OCI-LY7 (cell line): ENCODE data around the gene ADAMTS16.

Source experiments
- EZH2phosphoT487 ChIP-seq: fragments of 200-600 bp; sonication (generic); IDR thresholded peaks from 2 replicates; pipeline ENCODE4 v1.6.1; 2018; ENCODE audit warnings: low read depth, borderline replicate concordance, mild to moderate bottlenecking, mixed run types, antibody characterized with exemption, low read length, moderate library complexity, mixed read lengths
- TF ChIP-seq, protein P1 (sequence below): fragments of 200-600 bp; sonication (generic); conservative IDR thresholded peaks from 2 replicates; pipeline ENCODE4 v1.5.1; 2014; ENCODE audit warnings: mild to moderate bottlenecking, antibody characterized with exemption, low read length, moderate library complexity, mixed read lengths

DNA sequence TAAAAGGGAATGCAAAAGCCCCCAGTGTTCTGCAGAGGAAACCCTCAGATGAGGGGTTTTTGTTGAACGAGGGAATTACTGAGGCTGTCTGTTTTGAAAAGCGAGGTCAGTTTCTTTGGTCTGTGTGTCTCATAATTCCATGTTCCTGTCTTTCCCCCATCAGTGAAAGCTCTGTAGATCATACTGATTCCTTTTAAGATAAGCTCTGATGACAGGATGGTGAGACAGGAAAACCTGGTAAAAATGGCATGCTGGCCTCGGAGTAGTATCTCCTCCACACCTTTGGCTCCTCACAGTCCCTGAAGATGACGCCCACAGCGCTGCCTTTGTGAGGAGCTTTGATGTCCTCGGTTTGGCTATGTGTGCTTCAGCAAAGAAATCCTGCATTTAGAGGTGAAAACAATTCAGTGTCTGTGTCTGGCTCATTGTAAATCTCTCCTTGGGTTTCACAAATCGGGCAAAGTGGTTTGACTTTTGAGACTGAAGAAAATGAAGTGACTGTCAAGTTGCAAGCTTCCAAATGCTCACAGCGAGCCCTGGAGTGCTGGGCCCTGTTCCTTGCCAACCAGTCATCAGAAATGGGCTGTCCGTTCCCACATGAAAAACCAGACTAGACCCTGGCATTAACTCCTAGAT is 157.4 kb downstream of the ADAMTS16 start:
- TF ChIP-seq EZH2phosphoT487, result no peak
- TF ChIP-seq, protein P1, sequence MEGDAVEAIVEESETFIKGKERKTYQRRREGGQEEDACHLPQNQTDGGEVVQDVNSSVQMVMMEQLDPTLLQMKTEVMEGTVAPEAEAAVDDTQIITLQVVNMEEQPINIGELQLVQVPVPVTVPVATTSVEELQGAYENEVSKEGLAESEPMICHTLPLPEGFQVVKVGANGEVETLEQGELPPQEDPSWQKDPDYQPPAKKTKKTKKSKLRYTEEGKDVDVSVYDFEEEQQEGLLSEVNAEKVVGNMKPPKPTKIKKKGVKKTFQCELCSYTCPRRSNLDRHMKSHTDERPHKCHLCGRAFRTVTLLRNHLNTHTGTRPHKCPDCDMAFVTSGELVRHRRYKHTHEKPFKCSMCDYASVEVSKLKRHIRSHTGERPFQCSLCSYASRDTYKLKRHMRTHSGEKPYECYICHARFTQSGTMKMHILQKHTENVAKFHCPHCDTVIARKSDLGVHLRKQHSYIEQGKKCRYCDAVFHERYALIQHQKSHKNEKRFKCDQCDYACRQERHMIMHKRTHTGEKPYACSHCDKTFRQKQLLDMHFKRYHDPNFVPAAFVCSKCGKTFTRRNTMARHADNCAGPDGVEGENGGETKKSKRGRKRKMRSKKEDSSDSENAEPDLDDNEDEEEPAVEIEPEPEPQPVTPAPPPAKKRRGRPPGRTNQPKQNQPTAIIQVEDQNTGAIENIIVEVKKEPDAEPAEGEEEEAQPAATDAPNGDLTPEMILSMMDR, result no peak
